NCI-H1417 treated with DMSO at 0.1 percent for 48 hours (cell line): Measurements from ENCODE around the gene KCND2.
"Not testable (repeated sequence)": the region's sequence is repeated elsewhere in the genome, so short reads cannot be mapped to it uniquely, and the experiment has no call there.

Experiments used
- DNase-seq: peaks from one replicate; lab custom pipeline; 2025; lab: John Stamatoyannopoulos, UW

Gene KCND2

DNA sequence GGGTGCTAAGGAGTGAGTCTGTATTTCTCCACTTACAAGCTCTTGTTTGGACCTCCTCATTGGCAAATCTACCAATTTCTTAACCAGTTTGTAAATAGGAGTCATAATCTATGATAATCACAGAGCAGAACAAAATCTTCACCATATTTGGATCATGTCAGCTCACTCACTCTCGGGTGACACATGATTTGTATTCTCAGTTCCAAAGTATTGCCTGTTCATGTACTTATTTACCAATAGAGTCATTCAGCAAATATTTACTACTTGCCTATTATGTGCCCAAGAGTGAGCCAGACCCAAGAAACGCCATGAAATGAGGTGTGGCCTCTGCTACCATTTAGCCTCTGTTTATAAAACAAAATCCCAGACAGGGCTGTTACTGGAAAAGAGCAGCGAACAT is 470.2 kb downstream of the KCND2 start:
- no peak for DNase-seq

DNA sequence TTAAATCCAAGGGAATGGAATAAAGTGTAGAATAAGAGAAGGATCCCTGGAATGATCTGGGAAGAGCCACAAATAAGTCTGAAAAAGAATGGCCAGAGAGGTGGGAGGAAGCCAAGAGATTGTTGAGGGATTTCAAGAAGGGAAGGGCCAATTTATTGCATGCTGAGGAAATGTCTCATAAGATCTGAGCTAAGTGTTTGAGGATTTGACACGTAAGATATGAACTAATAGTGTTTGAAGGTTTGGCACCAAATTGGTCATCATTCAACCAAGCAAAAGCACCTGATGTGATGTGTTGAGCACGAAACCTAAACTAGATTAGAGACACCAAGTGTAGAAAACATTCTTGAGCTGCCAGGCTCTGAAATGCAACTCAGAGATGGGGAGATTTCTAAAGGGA is 487.1 kb downstream of the KCND2 start:
- no peak for DNase-seq

DNA sequence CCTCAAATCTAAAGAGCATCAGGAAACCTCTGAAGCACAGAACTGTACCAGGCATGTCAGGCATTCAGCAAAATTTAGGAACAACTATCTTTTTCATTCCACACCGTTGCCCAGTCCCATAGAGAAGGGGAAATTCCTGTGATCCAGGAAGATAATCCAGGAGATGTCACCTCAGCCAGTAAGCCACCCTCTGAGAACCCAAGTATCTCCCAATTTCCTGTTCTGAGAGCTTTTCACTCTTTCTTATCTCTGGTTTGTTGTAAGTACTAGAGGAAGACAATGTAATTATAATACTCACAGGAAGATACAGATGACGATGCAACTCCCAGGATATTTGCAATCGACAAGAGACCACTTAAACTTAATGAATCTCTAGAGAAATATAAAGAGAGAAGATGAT is 487.9 kb downstream of the KCND2 start:
- DNase-seq, result no peak

DNA sequence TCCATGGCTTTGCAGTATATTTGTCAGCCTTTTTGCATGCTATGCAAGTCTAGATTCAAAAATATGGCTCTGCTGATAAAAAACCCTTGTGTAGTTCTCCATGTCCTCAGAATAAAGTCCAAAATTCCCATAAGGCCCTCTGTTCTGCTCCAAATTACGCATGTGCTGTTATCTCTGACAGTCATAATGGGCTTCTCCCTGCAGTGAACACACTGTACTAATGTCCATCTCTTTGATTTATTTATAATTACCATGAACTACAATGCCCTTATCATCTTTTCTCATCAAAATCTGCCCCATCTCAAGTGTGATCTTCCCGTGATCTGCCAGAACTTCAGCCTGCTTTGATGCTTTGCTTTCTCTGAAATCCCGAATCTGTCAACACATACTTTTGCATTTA is 497.2 kb downstream of the KCND2 start:
- no peak for DNase-seq

DNA sequence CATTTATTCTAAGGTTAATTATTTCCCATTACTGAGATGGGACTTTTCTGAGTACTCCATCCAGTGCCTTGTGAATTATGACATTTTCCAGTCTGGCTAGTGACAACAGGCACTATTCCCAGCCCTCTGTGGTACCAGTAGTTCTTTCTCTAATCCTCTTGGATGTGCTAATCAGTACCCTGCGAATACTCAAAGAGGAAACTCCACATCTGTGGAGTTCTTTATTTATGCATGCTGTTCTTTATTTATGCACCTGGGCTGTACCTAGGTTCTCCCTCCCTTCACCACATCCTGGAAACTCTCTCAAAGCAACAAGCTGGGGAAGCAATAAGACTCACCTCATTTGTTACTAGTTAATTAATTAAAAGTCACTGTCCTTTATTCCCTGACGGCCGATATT is 501.5 kb downstream of the KCND2 start:
- DNase-seq, result no peak

DNA sequence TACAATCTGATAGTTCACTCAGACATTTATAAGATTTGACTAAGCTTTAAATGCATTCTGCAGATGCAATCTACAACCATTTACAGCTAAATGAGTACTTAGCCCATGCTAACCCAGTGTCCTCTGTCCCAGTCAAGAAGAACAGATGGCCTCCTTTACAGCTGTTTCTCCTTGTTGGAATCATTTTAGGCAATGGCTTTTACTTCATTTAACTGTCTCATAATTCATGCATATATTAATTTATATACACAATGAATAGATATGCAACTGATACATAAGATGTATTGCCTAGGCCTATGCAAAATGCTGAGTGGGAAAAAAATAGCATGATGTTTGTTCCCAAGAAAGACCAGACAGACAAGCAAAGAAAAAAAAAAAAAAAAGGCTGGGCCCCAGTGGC is 502.8 kb downstream of the KCND2 start:
- DNase-seq, result no peak

DNA sequence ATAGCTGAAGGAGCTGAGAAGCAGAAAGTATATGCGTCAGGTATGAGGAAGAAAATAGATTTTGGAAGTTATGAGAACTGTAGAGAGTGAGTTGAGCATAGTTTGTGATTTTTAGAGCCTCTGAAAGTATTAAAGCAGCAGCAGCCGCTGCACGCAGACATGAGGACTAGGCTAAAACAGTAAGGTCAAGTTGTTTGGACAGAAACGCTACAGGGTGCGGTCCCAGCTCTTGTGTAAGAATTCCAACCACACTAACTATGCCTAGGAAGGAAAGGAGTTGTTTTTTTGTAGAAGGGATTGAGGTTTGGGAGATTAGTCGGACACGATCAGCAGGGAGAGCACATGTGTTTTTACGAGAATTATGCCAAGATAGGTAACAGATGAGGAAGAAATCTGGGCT is 506.1 kb downstream of the KCND2 start:
- DNase-seq, result not testable (repeated sequence)

DNA sequence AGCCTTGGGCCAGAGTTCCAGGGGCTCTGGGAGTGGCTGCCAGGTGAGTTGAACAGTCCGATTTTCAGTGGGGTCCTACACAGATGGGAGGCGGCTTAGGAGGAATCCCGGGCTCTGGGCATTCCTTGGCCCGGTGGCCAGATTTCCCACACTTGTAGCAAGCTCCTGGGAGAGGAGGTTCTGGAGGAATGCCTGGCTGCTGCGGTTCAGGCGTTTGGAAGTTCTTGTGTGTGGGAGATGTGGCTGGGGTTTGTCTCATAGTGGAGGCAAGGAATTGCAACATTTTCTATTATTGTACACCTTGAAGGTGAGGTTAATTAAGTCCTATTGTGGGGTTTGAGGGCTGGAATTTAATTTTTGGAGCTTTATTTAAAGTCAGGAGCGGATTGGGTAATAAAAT is 507.5 kb downstream of the KCND2 start:
- not testable (repeated sequence) for DNase-seq

DNA sequence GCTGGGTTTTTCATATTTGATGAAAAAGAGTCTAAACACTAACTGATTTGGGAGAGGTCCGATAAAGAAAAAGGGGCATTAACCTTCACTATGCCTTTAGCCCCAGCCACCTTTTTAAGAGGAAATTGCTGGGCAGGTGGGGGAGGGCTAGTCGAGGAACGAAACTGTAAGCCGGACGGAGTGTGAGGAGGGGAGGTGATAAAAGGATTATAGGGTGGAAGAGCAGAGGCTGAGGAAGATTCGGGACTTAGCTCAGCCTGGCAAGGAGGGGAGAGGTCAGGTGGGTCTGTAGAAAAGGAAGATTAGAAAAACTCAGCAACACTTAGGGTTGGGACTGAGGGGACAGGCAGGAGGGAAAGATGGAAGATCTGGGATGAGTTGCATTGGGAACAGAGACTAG is 508.0 kb downstream of the KCND2 start:
- DNase-seq, result no peak

DNA sequence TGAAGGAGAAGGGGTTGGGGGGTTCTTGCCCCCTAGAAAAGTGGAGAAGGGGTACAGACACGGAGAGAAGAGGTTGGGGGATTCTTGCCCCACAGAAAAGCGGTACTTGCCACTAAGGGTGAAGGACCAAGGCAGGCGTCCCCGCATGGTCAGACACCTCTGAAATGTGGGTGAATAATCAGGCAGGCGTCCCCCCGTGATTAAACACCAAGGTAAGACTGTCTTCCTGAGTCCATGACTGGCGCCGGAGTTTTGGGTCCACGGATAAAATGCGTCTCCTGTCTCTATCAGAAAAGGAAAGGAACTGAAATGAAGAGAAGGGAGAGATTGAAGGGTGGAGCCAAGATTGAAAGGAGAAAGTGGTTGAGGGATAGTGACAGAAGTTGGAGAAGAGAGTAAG is 508.9 kb downstream of the KCND2 start:
- DNase-seq, result not testable (repeated sequence)

DNA sequence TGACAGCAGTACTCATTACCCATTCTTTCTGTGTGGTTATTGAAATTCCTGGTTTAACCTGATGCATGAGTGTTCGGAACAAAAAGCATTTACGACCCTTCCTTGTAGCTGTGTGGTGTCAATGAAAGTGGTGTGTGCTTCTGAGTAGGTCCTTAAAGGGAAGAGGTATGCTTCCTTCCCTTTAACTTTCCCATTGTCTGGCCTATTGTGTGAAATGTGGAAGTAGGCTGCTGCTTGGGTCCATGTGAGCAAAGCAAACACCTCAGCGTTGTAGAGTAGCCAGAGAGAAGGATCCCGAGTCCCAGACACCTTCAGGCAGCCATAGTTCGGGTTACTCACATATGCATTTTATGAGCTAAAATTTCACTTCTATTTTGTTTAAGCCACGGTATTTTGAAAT is 510.3 kb downstream of the KCND2 start:
- DNase-seq, result no peak

DNA sequence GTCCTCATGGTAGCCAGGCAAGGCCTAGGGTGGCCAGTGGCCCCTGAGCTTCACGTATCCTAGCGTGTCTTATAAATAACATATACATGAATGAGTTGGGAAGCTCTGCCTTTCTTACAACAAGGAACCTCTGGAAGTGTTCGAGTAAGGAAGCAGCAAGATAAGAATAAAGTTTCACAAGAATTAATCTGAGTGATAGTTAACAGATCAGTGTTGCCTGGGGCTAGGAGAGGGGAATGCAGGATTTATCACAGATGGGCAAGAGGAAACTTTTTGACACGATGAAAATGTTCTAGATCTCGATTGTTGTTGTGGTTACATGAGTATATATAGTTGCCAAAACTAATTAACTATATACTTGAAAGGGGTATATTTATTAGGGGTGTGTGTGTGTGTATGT is 510.7 kb downstream of the KCND2 start:
- DNase-seq, result no peak

DNA sequence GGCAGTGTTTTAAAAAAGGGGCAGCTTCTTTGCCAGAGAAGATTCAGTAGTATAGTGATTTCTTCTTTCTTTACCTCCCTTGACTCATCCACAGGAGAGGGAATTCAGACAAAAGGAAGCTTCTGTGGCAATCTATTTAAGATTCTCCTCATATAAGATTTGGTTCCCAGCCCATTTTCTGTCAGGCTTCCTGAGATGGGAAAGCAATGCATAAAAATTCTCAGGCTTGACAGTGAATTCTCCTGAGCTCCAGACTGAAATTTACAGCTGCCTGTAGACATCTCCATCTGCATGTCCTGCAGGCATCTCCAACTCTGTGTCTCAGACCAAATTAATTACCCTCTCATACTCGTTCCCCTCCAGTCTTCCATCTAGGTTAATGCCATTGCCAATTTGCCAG is 512.1 kb downstream of the KCND2 start:
- DNase-seq, result no peak

DNA sequence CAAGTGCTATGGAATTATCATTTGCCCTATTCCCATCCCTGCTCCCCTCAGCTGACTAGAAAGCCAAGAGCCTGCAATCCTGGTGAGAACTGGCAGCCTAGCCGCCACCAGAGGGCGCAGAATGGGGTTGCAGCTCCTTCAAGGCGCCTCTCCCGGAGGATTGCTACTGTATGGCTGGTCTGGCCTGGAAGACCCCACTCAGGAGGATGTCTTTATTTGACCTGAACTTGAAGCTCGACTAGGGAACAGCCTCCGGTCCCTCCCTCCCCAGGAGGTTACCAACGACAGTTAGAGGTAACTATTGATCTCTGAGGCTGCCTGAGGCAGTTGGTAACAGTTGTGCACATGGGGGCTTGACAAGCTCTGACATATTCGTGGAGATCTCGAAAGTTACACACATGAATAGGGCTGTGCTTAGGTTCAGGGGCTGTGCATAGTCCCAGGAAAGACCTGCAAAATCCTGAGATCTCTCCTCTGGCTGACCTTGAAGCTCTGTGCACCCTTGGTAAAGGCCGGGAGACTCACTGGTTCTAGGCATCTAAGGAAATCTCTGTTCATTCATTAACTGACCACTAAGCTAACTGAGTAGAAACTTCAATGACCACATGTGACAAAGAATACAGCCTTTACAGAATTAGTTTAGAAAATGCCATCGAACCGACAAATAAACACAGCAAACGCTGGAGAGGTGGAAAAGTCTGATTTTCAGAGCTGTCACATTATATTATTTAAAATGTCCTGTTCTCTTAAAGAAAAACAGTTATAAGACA is 519.3 kb downstream of the KCND2 start:
- DNase-seq, result no peak

DNA sequence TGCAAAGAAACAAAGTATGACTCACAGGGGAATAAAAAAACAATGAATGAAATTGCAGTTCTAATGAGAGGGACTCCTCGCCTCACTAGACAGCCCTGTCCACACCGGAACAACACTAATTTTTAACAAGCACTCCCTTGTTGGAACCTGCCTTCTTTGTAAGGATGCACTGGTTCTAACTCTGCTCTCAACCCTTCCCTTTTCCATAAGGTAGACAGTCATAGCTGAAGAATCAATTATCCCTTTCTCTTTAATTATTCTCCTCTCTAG is 519.8 kb downstream of the KCND2 start:
- DNase-seq, result no peak

DNA sequence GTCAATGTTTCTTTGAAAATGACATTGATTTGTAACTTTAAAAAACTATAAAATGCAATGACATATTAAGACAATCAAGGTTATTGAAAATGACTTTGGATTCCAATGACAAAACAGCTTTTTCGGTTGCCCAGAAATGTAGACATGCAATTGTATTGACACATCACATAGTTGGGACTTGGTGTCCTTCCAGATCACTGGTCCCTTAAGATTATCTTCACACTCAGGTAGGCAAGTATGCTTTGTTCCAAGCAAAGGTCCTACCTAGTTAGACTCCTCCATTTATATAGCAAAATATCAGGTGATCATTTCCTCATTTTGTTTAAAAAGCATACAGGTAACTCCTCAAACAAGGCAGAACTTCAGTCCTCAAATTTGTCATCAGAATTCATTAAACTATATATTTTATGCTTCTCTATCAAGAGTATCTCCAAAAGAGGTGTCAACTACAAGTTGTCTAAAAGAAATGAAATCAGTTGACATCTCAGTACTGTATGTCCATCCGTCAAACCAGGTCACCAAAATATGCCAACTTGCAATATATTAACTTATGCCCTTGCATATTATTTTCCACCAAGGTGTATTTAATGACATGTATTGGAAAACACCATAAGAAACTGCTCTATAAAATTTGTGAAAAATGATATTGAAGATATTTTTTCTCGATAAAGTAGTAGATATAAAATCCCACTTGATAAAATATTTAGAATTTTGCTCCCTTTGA is 520.4 kb downstream of the KCND2 start:
- no peak for DNase-seq

DNA sequence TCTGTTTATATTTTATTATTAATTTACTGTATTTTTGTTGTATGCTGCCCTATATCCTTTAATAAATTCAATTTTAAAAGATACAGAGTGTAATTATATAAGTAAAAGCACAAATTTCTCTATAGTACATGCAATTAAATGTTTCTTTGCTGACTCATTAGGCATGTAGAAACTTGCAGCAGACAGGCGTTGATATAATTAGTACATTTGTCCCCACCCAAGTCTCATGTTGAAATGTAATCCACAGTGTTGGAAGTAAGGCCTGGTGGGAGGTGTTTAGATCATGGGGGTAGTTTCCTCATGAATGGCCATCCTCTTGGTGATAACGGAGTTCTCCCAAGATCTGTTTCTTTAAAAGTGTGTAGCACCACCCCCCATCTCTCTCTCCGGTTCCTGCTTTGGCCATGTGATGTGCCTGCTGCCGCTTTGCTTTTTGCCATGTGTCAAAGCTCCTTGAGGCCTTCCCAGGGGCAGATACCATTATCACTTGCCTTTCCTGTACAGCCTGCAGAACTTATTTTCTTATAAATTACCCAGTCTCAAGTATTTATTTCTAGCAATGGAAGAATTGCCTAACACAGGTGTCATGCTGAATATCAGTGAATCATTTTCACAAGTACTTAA is 521.2 kb downstream of the KCND2 start:
- no peak for DNase-seq

DNA sequence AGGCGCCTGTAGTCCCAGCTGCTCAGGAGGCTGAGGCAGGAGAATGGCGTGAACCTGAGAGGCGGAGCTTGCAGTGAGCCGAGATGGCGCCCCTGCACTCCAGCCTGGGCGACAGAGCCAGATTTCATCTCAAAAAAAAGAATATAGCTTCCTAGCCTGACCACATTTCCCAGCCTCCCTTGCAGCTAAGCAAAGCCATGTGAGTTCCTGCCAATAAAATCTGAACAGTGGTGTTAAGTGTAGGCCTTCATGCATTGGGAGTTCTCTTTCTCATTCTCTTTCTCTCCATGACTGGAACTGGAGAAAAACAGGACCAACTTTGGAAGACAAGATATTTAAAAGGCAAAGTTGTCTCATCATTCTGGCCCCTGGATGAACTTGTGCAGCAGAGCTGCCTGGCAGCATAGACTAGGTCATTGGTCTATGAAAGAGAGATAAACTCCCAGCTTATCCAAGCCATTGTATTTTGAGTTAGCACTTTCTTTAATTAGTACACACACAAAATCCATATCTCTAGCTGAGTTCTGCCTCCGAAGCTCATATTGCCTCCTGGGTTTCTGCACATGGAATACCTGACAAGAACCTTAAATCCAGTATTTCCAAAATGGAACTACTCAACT is 524.2 kb downstream of the KCND2 start:
- no peak for DNase-seq

DNA sequence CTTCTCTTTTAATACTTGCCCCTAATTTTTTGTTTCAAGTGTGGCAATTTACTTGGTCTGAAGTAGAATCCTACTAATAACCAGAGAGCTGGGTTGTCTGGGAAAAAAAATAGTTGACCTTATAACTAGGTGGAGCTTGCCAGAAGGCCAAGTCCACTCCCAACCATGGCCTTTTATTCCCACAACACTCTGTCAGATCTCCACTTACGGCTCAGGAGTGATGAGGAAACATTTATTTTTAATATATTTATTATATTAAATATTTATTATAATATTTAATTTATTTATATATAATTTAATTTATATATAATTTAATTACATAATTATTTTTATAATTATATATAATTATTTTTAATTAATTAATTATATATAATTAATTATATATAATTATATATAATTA is 526.2 kb downstream of the KCND2 start:
- no peak for DNase-seq
